OCI-LY3 (cell line): ENCODE results near the gene MBNL1.

Experiments used
- H2AFZ ChIP-seq: fragments of 200-600, 300-600 bp; shearing (Covaris generic); 2 replicates; pipeline ENCODE4 v1.6.0; 2014; ENCODE audit warnings: antibody characterized with exemption, low read depth, low read length
- H3K27ac ChIP-seq: fragments of 200-600, 300-600 bp; sonication (generic); 2 replicates; pipeline ENCODE4 v1.5.1; 2014; ENCODE audit warnings: mild to moderate bottlenecking, low read length, moderate library complexity, mixed read lengths
- H3K27me3 ChIP-seq: fragments of 200-600, 300-600 bp; sonication (generic); 2 replicates; pipeline ENCODE4 v1.6.1; 2014; ENCODE audit warnings: low read depth, low read length, mixed read lengths
- H3K36me3 ChIP-seq: fragments of 200-600, 300-600 bp; sonication (generic); replicated peaks from 2 replicates; pipeline ENCODE3; 2014; ENCODE audit warnings: low read depth, low read length, mixed read lengths
- H3K4me1 ChIP-seq: fragments of 300-600, 200-600 bp; sonication (generic); 2 replicates; pipeline ENCODE4 v1.6.1; 2014; ENCODE audit warnings: low read length, mixed read lengths
- H3K4me2 ChIP-seq: fragments of 200-600, 300-600 bp; sonication (generic); 2 replicates; pipeline ENCODE4 v1.6.1; 2014; ENCODE audit warnings: low read length, mixed read lengths
- H3K4me3 ChIP-seq: fragments of 300-600, 200-600 bp; sonication (generic); 2 replicates; pipeline ENCODE4 v1.5.1; 2014; ENCODE audit warnings: antibody characterized with exemption, mild to moderate bottlenecking, low read length, moderate library complexity
- H3K79me2 ChIP-seq: fragments of 300-600, 200-600 bp; shearing (Covaris generic); 2 replicates; pipeline ENCODE4 v1.6.1; 2014; ENCODE audit warnings: mild to moderate bottlenecking, low read length, mixed read lengths
- H3K9ac ChIP-seq: fragments of 300-600, 200-600 bp; shearing (Covaris generic); 2 replicates; pipeline ENCODE4 v1.6.0; 2014; ENCODE audit warnings: mild to moderate bottlenecking, low read length, moderate library complexity
- H3K9me3 ChIP-seq: fragments of 200-600, 300-600 bp; shearing (Covaris generic); 2 replicates; pipeline ENCODE4 v1.6.1; 2014; ENCODE audit warnings: low read length, mixed read lengths; ENCODE audit not compliant: insufficient read depth
- H4K20me1 ChIP-seq: fragments of 200-600, 300-600 bp; sonication (generic); 2 replicates; pipeline ENCODE4 v1.6.1; 2016; ENCODE audit warnings: low read length, mixed read lengths; ENCODE audit not compliant: insufficient read depth
- CTCF ChIP-seq: fragments of 200-600, 300-600 bp; sonication (generic); IDR thresholded peaks from 2 replicates; pipeline ENCODE4 v1.5.1; 2014; ENCODE audit warnings: antibody characterized with exemption, low read length, low read depth
- EZH2phosphoT487 ChIP-seq: fragments of 200-600 bp; shearing (Covaris generic); IDR thresholded peaks from 2 replicates; pipeline ENCODE4 v1.6.1; 2018; ENCODE audit warnings: antibody characterized with exemption, mixed run types, low read depth

Gene MBNL1

GRCh38 chr3:152323834-152324233 is 55.1 kb downstream of the MBNL1 start:
- Histone ChIP-seq H3K79me2 (peaks cover 96% of the 10 kb centered on the region), H3K27me3 (no peaks in the 10 kb centered on the region), H3K4me2 (peak overlapping the region; percentile 73), H3K4me1 (peaks cover 42% of the 10 kb centered on the region), H3K4me3 (peak overlapping the region; percentile 41), H3K9me3 (no peaks in the 10 kb centered on the region), H4K20me1 (peaks cover 75% of the 10 kb centered on the region), H3K27ac (peak overlapping the region; percentile 50), H3K36me3 (peaks cover 8% of the 10 kb centered on the region), H2AFZ (no peak overlapping the region), H3K9ac (no peak overlapping the region)
- TF ChIP-seq EZH2phosphoT487 (no peak), CTCF (no peak)

GRCh38 chr3:152325136-152325535 is 56.4 kb downstream of the MBNL1 start:
- H3K4me3 ChIP-seq, result no peak overlapping the region
- no peak overlapping the region for H3K9ac ChIP-seq
- H3K4me2 ChIP-seq, result no peak overlapping the region
- peaks cover 68% of the 10 kb centered on the region for H4K20me1 ChIP-seq
- H3K4me1 ChIP-seq, result peaks cover 42% of the 10 kb centered on the region
- TF ChIP-seq CTCF (no peak), EZH2phosphoT487 (no peak)
- no peak overlapping the region for H2AFZ ChIP-seq
- peaks cover 8% of the 10 kb centered on the region for H3K36me3 ChIP-seq
- H3K9me3 ChIP-seq, result no peaks in the 10 kb centered on the region
- H3K79me2 ChIP-seq, result peaks cover 94% of the 10 kb centered on the region
- H3K27me3 ChIP-seq, result no peaks in the 10 kb centered on the region
- no peak overlapping the region for H3K27ac ChIP-seq

GRCh38 chr3:152327203-152327602 is 58.5 kb downstream of the MBNL1 start:
- Histone ChIP-seq H4K20me1 (peaks cover 71% of the 10 kb centered on the region), H3K4me3 (no peak overlapping the region), H3K9ac (no peak overlapping the region), H3K27ac (no peak overlapping the region), H3K79me2 (peaks cover 96% of the 10 kb centered on the region), H3K27me3 (no peaks in the 10 kb centered on the region), H2AFZ (no peak overlapping the region), H3K4me2 (no peak overlapping the region), H3K9me3 (no peaks in the 10 kb centered on the region), H3K4me1 (peaks cover 43% of the 10 kb centered on the region), H3K36me3 (peaks cover 10% of the 10 kb centered on the region)
- no peak for TF ChIP-seq EZH2phosphoT487
- TF ChIP-seq CTCF, result no peak

- peak overlapping the region; percentile 13 for H3K4me2 ChIP-seq
Observed at GRCh38 chr3:152328841-152329240, 60.1 kb downstream of the MBNL1 start.

More at GRCh38 chr3:152328841-152329240, 60.1 kb downstream of the MBNL1 start:
- Histone ChIP-seq H4K20me1 (peaks cover 75% of the 10 kb centered on the region), H3K4me1 (peaks cover 29% of the 10 kb centered on the region), H3K79me2 (peaks cover 96% of the 10 kb centered on the region), H3K27me3 (no peaks in the 10 kb centered on the region), H3K9me3 (no peaks in the 10 kb centered on the region), H3K36me3 (peaks cover 14% of the 10 kb centered on the region), H3K4me3 (no peak overlapping the region), H3K27ac (no peak overlapping the region), H3K9ac (no peak overlapping the region), H2AFZ (no peak overlapping the region)
- TF ChIP-seq EZH2phosphoT487, result no peak
- TF ChIP-seq CTCF, result no peak
